Measurements from ENCODE around the gene CNPY3. TPM values are rescaled to one million over a fixed set of nuclear protein-coding genes. Genes with fewer than 3 reads are reported as not detected.

The CNPY3 gene
- total RNA-seq, 1 experiment from 2014 or later: 54.5 TPM

DNA sequence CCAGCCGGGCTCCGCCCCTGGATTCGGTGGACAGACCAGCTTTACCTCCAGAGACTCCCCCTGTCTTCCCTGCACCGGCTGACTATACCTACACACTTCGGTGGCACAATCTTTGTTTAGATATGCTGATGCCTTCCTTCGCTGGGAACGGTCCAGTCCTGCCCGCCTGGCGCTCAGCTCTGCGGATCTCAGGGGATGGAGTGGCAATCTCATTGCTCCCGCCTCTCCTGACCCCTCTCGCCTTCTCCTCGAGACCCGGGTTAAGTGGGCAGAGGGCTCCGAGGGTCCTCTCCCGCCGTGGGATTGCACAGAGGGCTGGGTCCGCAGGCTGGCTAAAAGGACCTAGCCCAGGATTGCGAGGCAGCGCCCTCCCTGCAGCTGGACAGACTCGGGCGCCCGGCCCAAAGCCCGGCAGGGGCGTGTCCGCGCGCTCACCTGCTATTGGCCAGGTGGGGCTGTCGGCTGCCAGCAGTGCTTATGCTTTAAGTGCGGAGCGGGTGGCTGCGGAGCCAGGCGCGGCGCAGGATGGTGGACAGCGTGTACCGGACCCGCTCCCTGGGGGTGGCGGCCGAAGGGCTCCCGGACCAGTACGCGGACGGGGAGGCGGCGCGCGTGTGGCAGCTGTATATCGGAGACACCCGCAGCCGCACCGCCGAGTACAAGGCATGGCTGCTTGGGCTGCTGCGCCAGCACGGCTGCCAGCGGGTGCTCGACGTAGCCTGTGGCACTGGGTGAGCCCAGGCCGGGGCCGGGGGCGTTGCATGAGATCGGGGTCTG lies 31.2 kb downstream of the CNPY3 start, which contains the start of gene GNMT:
Gene GNMT (plus strand): TSS at position 512 of the 777 bp plus-strand sequence. CDS start 14 bp downstream, at position 526.
- DNase-seq (ENCODE audit: low spot score): peak; percentile 62

DNA sequence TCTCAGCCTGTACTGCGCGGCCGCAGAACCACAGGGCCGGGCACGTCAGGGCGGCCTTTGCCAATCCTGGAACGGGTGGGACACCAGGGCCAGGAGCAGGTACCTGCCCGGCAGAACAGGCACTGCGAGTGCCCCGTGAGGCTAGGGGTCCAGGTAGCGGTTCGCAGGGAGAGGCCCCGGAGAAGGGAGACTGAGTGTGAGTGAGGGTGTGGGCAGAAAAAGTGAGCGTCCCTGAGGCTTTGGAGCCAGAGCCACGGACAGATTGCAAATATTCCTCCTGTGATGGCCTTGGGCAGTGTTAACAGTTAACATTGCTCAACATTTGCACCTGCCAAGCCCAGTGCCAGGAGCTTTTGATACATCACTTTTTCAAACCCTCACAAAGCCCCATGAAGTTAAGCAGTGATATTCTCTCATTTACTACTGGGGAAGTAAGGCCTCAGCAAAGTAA lies 31.8 kb downstream of the CNPY3 start:
- DNase-seq (ENCODE audit: low spot score): no peak

DNA sequence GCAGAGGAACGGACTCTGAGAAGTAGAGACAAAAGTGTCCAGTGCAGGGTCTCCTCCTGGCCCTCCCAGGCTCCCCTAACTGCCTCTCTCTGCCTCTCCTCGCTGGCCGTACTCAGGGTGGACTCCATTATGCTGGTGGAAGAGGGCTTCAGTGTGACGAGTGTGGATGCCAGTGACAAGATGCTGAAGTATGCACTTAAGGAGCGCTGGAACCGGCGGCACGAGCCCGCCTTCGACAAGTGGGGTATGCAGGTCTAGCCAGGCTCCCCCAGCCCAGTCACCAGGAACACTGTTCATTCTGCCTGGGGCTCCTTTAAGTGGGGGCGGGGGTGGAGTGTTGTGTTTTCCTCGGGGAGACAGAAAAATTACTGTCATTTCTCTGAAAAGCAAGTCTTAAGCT lies 32.8 kb downstream of the CNPY3 start:
- no peak for DNase-seq (ENCODE audit: low spot score)

GRCh38 chr6:42962502-42963178 lies 33.4 kb downstream of the CNPY3 start:
- DNase-seq (ENCODE audit: low spot score): no peak

- DNase-seq (ENCODE audit: low spot score): no peak
Measured at GRCh38 chr6:42963179-42963854, 34.0 kb downstream of the CNPY3 start.

DNA sequence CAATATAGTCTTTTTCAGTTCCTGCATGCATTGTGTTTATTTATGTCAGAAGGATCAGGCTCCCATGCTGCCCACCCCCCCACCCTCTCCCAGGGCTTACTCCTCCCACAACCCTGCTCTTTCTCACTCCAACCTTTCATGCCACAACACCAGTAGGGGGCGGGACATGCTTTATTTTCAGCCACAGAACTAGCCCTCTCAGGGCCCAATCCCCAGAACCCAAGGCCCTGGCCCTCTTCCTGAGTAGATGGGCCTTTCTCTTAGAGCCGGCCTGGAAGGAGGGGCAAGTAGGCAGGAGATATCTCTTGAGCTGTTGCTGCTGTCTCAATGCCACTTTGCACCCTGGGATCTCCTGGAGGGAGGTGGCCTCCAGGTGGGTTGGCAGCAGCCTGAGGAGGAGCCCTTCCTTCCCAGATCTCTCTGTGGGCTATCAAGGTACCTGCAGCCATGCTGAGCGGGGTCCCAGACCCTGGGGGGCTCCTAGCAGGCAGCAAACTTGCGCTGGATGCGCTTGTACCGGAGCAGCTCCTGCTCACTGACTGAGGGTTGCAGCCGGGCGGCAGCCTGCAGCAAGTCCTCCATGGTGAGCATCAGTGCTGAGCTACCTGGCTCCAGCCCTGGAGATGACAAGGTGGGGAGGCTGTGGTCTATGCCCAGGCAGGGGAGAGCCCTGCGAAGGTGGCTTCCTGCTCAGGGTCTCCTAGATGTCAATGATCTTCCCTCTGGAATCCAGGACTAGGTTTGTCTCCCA lies 34.8 kb downstream of the CNPY3 start:
- DNase-seq (ENCODE audit: low spot score): peak; percentile 60

DNA sequence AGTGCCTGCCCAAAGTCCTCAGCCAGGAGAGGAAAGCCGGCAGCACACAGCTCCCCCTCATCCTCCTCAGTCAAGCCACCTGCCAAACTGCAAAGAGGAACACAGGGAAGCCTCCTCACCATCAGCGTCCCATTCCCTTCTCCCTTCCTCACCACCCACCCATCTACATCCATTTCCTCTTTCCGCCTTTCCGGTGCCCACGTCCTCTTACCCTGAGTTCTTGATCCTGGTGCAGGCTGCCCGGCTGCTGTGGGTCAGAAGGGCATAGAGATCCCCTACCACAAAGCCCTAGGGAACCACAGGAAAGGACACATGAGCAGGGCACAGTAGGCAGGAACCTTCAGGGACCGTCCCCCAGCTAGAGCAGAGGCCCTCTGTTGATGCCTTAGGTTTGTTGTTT lies 37.3 kb downstream of the CNPY3 start:
- no peak for DNase-seq (ENCODE audit: low spot score)

DNA sequence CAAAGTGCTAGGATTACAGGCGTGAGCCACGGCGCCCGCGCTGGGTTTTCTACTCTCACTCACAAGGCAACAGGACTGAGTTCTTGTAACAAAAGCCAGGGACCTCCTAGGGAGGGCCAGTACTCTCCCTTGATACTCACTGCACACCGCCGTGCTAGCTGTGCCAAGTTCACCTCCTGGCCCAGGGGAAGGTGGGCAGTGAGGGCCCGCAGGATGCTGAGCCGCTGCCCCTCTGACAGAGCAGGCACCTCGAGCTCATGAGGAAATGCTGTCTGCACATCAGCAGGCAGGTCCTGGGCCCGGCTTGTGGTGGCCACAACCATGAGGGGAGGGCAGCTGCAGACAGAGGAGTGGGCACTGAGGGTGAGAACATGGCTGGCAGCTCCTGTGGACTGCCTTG lies 37.9 kb downstream of the CNPY3 start:
- no peak for DNase-seq (ENCODE audit: low spot score)

GRCh38 chr6:42968126-42968701 lies 38.9 kb downstream of the CNPY3 start:
- DNase-seq (ENCODE audit: low spot score): no peak

DNA sequence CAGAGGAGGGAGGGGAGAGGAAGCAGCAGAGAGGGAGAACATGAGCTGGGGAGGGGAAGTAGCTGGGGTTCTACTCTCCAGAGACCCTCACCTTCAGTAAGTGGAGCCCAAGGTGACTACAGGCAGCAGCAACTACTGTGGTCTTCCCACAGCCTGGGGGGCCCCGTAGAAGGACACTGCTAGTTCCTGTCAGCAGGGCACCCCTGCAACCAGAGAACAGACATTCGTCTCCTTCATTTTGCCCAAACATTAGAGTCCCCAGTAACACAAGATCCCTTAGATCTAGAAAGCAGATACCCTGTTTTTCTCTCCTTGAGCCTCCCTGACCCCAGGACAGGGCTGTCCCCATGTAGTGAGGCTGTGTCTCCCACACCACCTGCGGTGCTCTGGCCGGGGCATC lies 39.5 kb downstream of the CNPY3 start:
- DNase-seq (ENCODE audit: low spot score): no peak

GRCh38 chr6:42969431-42969830 lies 40.2 kb downstream of the CNPY3 start:
- DNase-seq (ENCODE audit: low spot score): no peak

GRCh38 chr6:42969934-42970333 lies 40.7 kb downstream of the CNPY3 start:
- no peak for DNase-seq (ENCODE audit: low spot score)

- peak; percentile 38 for DNase-seq (ENCODE audit: low spot score)
Measured at GRCh38 chr6:42970871-42971612, 41.8 kb downstream of the CNPY3 start.

GRCh38 chr6:42971746-42972327 lies 42.6 kb downstream of the CNPY3 start:
- DNase-seq (ENCODE audit: low spot score): no peak

GRCh38 chr6:42973926-42974325 lies 44.6 kb downstream of the CNPY3 start:
- DNase-seq (ENCODE audit: low spot score): no peak

GRCh38 chr6:42974919-42975505 lies 45.7 kb downstream of the CNPY3 start:
- no peak for DNase-seq (ENCODE audit: low spot score)

- DNase-seq (ENCODE audit: low spot score): peak; percentile 51
Measured at GRCh38 chr6:42978487-42978838, 49.2 kb downstream of the CNPY3 start.

DNA sequence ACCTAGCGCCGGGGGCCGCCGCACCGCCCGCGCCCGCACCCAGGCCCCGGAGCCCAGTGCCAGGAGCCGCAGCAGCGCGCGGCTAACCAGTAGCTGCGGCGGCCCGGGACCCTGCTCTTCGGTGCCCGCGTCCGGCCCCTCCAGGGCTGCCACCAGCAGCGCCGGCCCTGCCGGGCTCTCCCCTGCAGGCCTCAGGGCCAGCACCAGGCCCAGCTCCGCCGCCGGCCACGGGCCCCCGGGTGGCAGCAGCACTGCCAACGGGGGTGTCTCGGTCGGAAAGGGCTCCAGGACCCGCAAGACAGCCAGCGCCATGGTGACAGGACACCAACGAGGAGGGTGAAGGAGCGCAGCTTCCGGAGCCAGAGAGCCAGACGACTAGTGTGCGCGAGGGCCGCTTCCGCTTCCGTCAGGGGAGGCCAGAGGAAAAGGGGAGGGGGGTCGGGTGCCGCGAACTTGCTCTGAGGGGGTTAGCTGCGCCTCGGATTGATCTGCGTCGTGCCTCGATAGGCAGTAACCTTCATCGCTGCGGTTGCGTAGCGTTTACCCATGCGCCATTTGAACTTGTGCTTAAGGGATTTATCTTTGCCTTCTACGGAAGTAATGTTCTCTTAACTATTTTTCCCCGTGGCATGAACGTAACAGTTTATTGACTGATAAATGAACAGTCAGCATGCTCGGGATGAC lies 49.7 kb downstream of the CNPY3 start, which contains the start of gene PEX6:
Gene PEX6 (minus strand): TSS at position 343 of the 684 bp plus-strand sequence. CDS start 31 bp downstream, at position 312.
- DNase-seq (ENCODE audit: low spot score): peak; percentile 91

DNA sequence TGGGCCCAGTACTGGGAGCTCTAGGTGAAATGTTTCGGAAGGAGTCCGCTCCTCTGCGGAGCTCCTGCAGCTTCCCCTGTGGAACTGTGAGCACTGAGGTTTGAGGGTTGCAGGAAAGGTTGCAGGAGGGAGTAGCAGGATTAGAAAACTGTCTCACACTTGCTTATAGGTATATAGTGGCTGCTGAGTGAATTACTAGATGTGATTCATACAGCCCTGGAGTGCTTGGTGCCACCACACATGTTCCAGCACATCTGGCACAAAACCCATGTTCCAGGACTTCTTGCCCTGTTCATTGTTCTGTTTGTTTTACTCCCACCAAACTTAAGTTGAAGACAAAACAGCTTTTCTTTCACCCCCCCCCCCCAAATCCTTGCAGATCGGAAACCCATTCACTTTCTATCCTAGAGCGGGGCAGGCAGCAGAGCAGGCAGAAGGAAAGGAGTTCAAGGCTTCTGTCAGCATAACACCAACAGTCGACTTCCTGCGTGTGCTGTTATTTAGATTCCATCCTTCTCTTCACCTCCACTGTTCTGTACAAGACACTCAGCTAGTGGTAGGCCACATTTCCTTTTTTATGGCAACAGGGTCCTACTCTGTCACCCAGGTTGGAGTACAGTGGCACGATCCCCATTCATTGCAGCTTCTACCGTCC lies 50.4 kb downstream of the CNPY3 start:
- no peak for DNase-seq (ENCODE audit: low spot score)
